22Rv1 (cell line): ENCODE measurements around the gene OR2V2.
"Not testable (repeated sequence)": the region's sequence is repeated elsewhere in the genome, so short reads cannot be mapped to it uniquely, and the experiment has no call there.

ENCODE experiments used
- ZFX ChIP-seq: fragments of 450-650 bp; IDR thresholded peaks from 2 replicates; pipeline ENCODE4 v1.6.1; 2017; ENCODE audit warnings: antibody characterized with exemption, borderline replicate concordance
- TF ChIP-seq, protein P1 (sequence below): fragments of 450-650 bp; IDR thresholded peaks from 2 replicates; pipeline ENCODE4 v1.5.1; 2017; ENCODE audit warnings: mild to moderate bottlenecking

DNA sequence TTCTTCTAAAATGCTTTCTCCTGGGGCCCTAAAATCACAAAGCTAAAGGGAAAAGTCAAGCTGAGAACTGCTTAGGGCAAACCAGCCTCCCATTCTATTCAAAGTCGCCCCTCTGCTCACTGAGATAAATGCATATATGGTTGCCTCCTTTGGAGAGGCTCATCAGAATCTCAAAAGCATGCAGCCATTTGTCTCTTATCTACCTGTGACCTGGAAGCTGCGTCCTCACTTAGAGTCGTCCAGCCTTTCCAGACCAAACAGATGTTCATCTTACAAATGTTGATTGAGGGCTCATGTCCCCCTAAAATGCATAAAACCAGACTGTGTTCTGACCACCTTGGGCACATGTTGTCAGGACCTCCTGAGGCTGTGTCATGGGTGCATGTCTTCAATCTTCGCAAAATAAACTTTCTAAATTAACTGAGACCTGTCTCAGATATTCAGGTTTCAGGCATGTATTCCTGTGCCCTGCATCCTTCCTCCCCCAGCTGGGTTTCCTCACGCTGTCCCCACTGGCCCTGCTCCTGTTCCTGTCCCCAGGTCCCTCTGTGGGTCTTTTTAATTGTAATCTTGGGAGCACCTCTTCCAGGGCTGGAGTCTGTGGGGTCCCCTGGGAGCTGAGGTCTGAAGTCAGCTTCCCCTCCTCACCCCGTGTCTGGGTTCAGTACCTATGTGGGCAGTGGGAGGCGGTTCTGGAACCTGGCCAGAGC is at the start of gene OR2V2:
- TF ChIP-seq, protein P1, sequence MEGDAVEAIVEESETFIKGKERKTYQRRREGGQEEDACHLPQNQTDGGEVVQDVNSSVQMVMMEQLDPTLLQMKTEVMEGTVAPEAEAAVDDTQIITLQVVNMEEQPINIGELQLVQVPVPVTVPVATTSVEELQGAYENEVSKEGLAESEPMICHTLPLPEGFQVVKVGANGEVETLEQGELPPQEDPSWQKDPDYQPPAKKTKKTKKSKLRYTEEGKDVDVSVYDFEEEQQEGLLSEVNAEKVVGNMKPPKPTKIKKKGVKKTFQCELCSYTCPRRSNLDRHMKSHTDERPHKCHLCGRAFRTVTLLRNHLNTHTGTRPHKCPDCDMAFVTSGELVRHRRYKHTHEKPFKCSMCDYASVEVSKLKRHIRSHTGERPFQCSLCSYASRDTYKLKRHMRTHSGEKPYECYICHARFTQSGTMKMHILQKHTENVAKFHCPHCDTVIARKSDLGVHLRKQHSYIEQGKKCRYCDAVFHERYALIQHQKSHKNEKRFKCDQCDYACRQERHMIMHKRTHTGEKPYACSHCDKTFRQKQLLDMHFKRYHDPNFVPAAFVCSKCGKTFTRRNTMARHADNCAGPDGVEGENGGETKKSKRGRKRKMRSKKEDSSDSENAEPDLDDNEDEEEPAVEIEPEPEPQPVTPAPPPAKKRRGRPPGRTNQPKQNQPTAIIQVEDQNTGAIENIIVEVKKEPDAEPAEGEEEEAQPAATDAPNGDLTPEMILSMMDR, result not testable (repeated sequence)
- TF ChIP-seq ZFX, result not testable (repeated sequence)
